Endothelial cell of umbilical vein (primary cell): ENCODE data around the gene SCAF8. TPM values are rescaled to one million over a fixed set of nuclear protein-coding genes. Genes with fewer than 3 reads are reported as not detected.
A peak's percentile ranks its signal among the peaks of the same experiment; 100 is the strongest.

Experiments used
- BruUV-seq: library from RNA; stranded (reverse); fragments of 400-500 nt; replicated peaks from 2 replicates; lab custom pipeline; 2021; lab: Mats Ljungman, UMichigan
- CTCF ChIA-PET: fragments of 300-600, 350-600 bp; sonication (Branson Sonifier 250); formaldehyde crosslinking; loops from one replicate; lab custom pipeline; 2021; ENCODE audit warnings: antibody characterized with exemption, inconsistent platforms; lab: Charles Lee
- POLR2A ChIA-PET: fragments of 300-600, 350-600 bp; sonication (Branson Sonifier 250); formaldehyde crosslinking; loops from one replicate; lab custom pipeline; 2021; ENCODE audit warnings: antibody characterized with exemption, inconsistent platforms; lab: Charles Lee
- DNase-seq: peaks from one replicate; pipeline ENCODE4 v3.0.0-alpha.2; 2011; ENCODE audit warnings: low read depth, low spot score
- FAIRE-seq: peaks from 2 replicates; lab custom pipeline; 2011; peaks lifted over from hg19 to GRCh38; lab: Jason Lieb, UNC
- H2AFZ ChIP-seq: 2 replicates; pipeline ENCODE4 v1.6.0; 2012; ENCODE audit warnings: low read depth, low read length, control low read depth, inconsistent platforms
- H3K27ac ChIP-seq: 2 replicates; pipeline ENCODE4 v1.5.1; 2011; ENCODE audit warnings: low read depth, mild to moderate bottlenecking, control low read depth, low read length, moderate library complexity; ENCODE audit not compliant: insufficient read depth
- H3K27me3 ChIP-seq, 2 experiments: 2 replicates each; pipeline versions ENCODE4 v1.6.0 to v1.6.1; 2011; ENCODE audit warnings: low read length in 2 of 2, mixed read lengths in 1 of 2; ENCODE audit not compliant: control insufficient read depth in 2 of 2, insufficient read depth in 2 of 2
- H3K36me3 ChIP-seq, 2 experiments: 2 replicates in 1 of 2; 3 replicates in 1 of 2; pipeline ENCODE4 v1.5.1; 2011; ENCODE audit warnings: low read length in 2 of 2, mild to moderate bottlenecking in 1 of 2, moderate library complexity in 1 of 2; ENCODE audit not compliant: control insufficient read depth in 2 of 2, insufficient read depth in 2 of 2; ENCODE audit errors: extremely low read depth in 1 of 2
- H3K4me1 ChIP-seq: 3 replicates; pipeline ENCODE4 v1.5.1; 2011; ENCODE audit warnings: mild to moderate bottlenecking, low read length; ENCODE audit not compliant: control insufficient read depth, insufficient read depth; ENCODE audit errors: extremely low read depth
- H3K4me2 ChIP-seq: 2 replicates; pipeline ENCODE4 v1.6.1; 2011; ENCODE audit warnings: low read length, control low read depth, mixed read lengths; ENCODE audit not compliant: insufficient read depth
- H3K4me3 ChIP-seq, 3 experiments: fragments of 200-600 bp in 1 of 3; sonication (generic), shearing (Covaris generic) in 1 of 3; replicated peaks in 1 of 3; 2 replicates each; pipeline ENCODE4 v1.5.1; 2011 to 2016; ENCODE audit warnings: control low read depth in 3 of 3, low read length in 3 of 3, mild to moderate bottlenecking in 2 of 3, inconsistent platforms in 1 of 3, low read depth in 1 of 3, moderate library complexity in 1 of 3; ENCODE audit not compliant: insufficient read depth in 1 of 3
- H3K79me2 ChIP-seq: 2 replicates; pipeline ENCODE4 v1.6.0; 2012; ENCODE audit warnings: low read length, inconsistent platforms; ENCODE audit not compliant: control insufficient read depth, insufficient read depth
- H3K9ac ChIP-seq: replicated peaks from 2 replicates; pipeline ENCODE3; 2011; ENCODE audit warnings: low read length, control low read depth; ENCODE audit not compliant: insufficient read depth; ENCODE audit errors: extremely low read depth
- H3K9me1 ChIP-seq: replicated peaks from 3 replicates; pipeline ENCODE4 v1.6.0; 2011; ENCODE audit warnings: mild to moderate bottlenecking, low read length; ENCODE audit not compliant: control insufficient read depth, insufficient read depth; ENCODE audit errors: extremely low read depth
- H3K9me3 ChIP-seq: replicated peaks from 2 replicates; pipeline ENCODE4 v1.5.1; 2012; ENCODE audit warnings: low read length, inconsistent platforms; ENCODE audit not compliant: control insufficient read depth, insufficient read depth
- H4K20me1 ChIP-seq: replicated peaks from 2 replicates; pipeline ENCODE3; 2011; ENCODE audit warnings: mild to moderate bottlenecking, low read length; ENCODE audit not compliant: control insufficient read depth, insufficient read depth; ENCODE audit errors: extremely low read depth
- FOS ChIP-seq: IDR thresholded peaks from 2 replicates; pipeline ENCODE4 v1.6.1; 2011; ENCODE audit warnings: mild to moderate bottlenecking, low read length, moderate library complexity, borderline replicate concordance; ENCODE audit not compliant: insufficient read depth
- GATA2 ChIP-seq: IDR thresholded peaks from 2 replicates; pipeline ENCODE4 v1.7.0; 2011; ENCODE audit warnings: low read depth, mild to moderate bottlenecking, moderate library complexity, mixed read lengths, low read length; ENCODE audit not compliant: insufficient read length, insufficient read depth
- JUN ChIP-seq: IDR thresholded peaks from 2 replicates; pipeline ENCODE4 v1.6.1; 2011; ENCODE audit warnings: borderline replicate concordance, low read depth; ENCODE audit not compliant: insufficient read length, insufficient read depth
- MYC ChIP-seq: IDR thresholded peaks from one replicate; pipeline ENCODE4 v1.6.1; 2011; ENCODE audit warnings: mild to moderate bottlenecking, low read depth, low read length
- POLR2A ChIP-seq: IDR thresholded peaks from 2 replicates; pipeline ENCODE4 v1.6.1; 2012; ENCODE audit warnings: low read depth, mild to moderate bottlenecking, control low read depth, low read length
- POLR2AphosphoS5 ChIP-seq: IDR thresholded peaks from 2 replicates; pipeline ENCODE4 v1.6.1; 2012; ENCODE audit warnings: low read depth, mild to moderate bottlenecking, control low read depth, low read length, moderate library complexity; ENCODE audit not compliant: insufficient read depth
- dilution Hi-C: fragments of 300-500 bp; cut with MboI; formaldehyde crosslinking; loops from one replicate; pipeline ENCODE4 v1.15.0; 2019; ENCODE audit warnings: low sequenced_read_pairs; ENCODE audit not compliant: extremely low pct_ligation_motif_present
- intact Hi-C: fragments of 100-400 bp; cut with micrococcal nuclease; formaldehyde crosslinking; loops from one replicate; pipeline ENCODE4 v1.10.0; 2022
- polyA plus RNA-seq, 4 experiments: library from polyadenylated mRNA; depleted of rRNA in 3 of 4; stranded (reverse) in 3 of 4; unstranded in 1 of 4; fragments of >200 nt; gene quantifications; 2 replicates each; pipeline versions ENCODE4 v1.2.1 to v1.2.3, GENCODE V29; 2011 to 2012; ENCODE audit warnings: missing spikeins in 1 of 4
- total RNA-seq: library from RNA; stranded (reverse); gene quantifications from 2 replicates; pipeline ENCODE4 v1.2.3, GENCODE V29; 2021
- TF ChIP-seq, protein P1 (sequence below): IDR thresholded peaks from 2 replicates; pipeline ENCODE4 v1.6.1; 2011; ENCODE audit not compliant: insufficient read depth, insufficient read length
- TF ChIP-seq, protein P2 (sequence below), 2 donors: IDR thresholded peaks; 1 replicate in 1 of 2; 2 replicates in 1 of 2; pipeline ENCODE4 v1.5.1; 2011; ENCODE audit warnings: low read length in 2 of 2, mild to moderate bottlenecking in 2 of 2, moderate library complexity in 2 of 2, control low read depth in 1 of 2, inconsistent platforms in 1 of 2, low read depth in 1 of 2; ENCODE audit not compliant: insufficient read depth in 1 of 2; ENCODE audit errors: extremely low read depth in 1 of 2

Gene SCAF8
- total and polyA plus RNA-seq, 2 donors (not counting 3 experiments of a cell fraction or from before 2014, with no cell fraction given), result 11.7 to 37.8 TPM

DNA sequence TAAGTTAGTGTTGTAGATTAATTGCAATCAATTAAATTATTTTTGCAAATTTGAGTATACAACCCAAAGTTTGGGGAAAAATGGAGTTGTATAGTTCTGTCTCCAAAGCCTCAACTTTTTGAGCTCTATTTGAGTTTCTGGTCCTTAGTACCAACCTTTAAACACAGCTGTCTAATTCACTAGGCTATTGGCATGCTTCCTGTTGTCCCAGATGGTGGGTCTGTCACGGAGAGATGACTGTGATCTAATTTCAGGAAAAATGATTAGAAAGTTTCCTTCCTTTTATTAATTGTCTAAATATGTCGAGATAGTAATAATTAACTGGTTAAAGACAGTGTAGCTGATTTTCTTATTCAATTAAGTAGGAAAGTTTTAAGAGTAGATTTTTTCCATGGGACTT is 109.6 kb downstream of the SCAF8 start:
- Histone ChIP-seq H4K20me1 (peaks cover 4% of the 10 kb centered on the region), H3K9ac (no peak overlapping the region), H3K79me2 (peaks cover 47% of the 10 kb centered on the region), H3K27ac (no peak overlapping the region), H3K4me2 (peak overlapping the region; percentile 74), H3K9me3 (no peaks in the 10 kb centered on the region), H3K27me3 (no peaks in the 10 kb centered on the region), H3K4me3 (no peak overlapping the region), H2AFZ (no peak overlapping the region), H3K9me1 (no peaks in the 10 kb centered on the region), H3K4me1 (peaks cover 24% of the 10 kb centered on the region), H3K36me3 (no peaks in the 10 kb centered on the region)
- DNase-seq (peak; percentile 76), FAIRE-seq (peak; percentile 68)
- intact Hi-C loops, result loop anchor here (1.0 kb wide), 1 partner anchor 111 kb away; no protein-coding TSS in a partner anchor
- ChIA-PET POLR2A (interaction anchor here (0.9 to 1.2 kb wide), 2 partner anchors 109 to 328 kb away, joined by 3 read pairs; no protein-coding TSS in a partner anchor), CTCF (interaction anchor here (0.8 to 1.8 kb wide), 9 partner anchors 9 to 169 kb away, joined by 3 to 9 read pairs (median 4); no protein-coding TSS in a partner anchor)
- no TSS peak for BruUV-seq
- dilution Hi-C loops, result no loop called here
- TF ChIP-seq GATA2 (peak; percentile 14), POLR2AphosphoS5 (no peak), JUN (peak; percentile 5), FOS (peak; percentile 29), POLR2A (no peak)
- TF ChIP-seq, protein P1, sequence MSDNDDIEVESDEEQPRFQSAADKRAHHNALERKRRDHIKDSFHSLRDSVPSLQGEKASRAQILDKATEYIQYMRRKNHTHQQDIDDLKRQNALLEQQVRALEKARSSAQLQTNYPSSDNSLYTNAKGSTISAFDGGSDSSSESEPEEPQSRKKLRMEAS, result no peak

DNA sequence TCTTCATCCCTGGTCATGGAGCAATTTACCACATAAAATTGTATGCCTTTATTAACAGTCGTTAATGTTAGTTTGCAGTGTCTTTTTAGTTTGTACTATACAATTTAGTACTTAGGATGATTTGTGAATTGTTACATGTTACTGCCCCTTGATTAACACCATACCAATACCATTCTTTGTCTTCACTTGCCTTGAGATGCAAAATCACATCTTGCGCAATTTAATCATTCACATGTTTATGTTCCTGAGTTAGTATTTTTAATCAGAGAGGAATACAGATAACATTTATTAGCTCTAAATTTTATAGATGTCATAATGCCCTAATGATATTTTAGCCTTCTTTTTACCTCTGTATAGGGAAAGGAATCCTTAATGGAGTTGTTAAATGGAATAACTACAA is 114.1 kb downstream of the SCAF8 start:
- H3K4me1 ChIP-seq, result peaks cover 23% of the 10 kb centered on the region
- H3K27me3 ChIP-seq, result no peaks in the 10 kb centered on the region
- no peak overlapping the region for H3K4me2 ChIP-seq
- no peak overlapping the region for H3K9ac ChIP-seq
- no peak for DNase-seq
- dilution Hi-C loops (no loop called here), intact Hi-C loops (no loop called here)
- H4K20me1 ChIP-seq, result no peaks in the 10 kb centered on the region
- TF ChIP-seq, protein P1, result no peak
- TF ChIP-seq POLR2AphosphoS5 (no peak), FOS (no peak), MYC (no peak)
- TF ChIP-seq, protein P2, sequence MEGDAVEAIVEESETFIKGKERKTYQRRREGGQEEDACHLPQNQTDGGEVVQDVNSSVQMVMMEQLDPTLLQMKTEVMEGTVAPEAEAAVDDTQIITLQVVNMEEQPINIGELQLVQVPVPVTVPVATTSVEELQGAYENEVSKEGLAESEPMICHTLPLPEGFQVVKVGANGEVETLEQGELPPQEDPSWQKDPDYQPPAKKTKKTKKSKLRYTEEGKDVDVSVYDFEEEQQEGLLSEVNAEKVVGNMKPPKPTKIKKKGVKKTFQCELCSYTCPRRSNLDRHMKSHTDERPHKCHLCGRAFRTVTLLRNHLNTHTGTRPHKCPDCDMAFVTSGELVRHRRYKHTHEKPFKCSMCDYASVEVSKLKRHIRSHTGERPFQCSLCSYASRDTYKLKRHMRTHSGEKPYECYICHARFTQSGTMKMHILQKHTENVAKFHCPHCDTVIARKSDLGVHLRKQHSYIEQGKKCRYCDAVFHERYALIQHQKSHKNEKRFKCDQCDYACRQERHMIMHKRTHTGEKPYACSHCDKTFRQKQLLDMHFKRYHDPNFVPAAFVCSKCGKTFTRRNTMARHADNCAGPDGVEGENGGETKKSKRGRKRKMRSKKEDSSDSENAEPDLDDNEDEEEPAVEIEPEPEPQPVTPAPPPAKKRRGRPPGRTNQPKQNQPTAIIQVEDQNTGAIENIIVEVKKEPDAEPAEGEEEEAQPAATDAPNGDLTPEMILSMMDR (IDR thresholded peaks at IDR 0.05; ENCODE audit: extremely low read depth in 1 of 2, insufficient read depth in 1 of 2, low read depth in 1 of 2, low read length in 2 of 2), result no peak
- no peak for FAIRE-seq
- H3K36me3 ChIP-seq, result no peaks in the 10 kb centered on the region
- no peaks in the 10 kb centered on the region for H3K9me3 ChIP-seq
- POLR2A ChIA-PET, result no interaction called here
- no peak overlapping the region for H2AFZ ChIP-seq
- no peak overlapping the region for H3K27ac ChIP-seq
- CTCF ChIA-PET, result no interaction called here
- BruUV-seq, result no TSS peak
- H3K9me1 ChIP-seq, result no peaks in the 10 kb centered on the region
- no peak overlapping the region for H3K4me3 ChIP-seq
- peaks cover 32% of the 10 kb centered on the region for H3K79me2 ChIP-seq
